ENCODE data around the gene FES.
"Not testable (repeated sequence)": the region's sequence is repeated elsewhere in the genome, so short reads cannot be mapped to it uniquely, and the experiment has no call there.

Gene FES

DNA sequence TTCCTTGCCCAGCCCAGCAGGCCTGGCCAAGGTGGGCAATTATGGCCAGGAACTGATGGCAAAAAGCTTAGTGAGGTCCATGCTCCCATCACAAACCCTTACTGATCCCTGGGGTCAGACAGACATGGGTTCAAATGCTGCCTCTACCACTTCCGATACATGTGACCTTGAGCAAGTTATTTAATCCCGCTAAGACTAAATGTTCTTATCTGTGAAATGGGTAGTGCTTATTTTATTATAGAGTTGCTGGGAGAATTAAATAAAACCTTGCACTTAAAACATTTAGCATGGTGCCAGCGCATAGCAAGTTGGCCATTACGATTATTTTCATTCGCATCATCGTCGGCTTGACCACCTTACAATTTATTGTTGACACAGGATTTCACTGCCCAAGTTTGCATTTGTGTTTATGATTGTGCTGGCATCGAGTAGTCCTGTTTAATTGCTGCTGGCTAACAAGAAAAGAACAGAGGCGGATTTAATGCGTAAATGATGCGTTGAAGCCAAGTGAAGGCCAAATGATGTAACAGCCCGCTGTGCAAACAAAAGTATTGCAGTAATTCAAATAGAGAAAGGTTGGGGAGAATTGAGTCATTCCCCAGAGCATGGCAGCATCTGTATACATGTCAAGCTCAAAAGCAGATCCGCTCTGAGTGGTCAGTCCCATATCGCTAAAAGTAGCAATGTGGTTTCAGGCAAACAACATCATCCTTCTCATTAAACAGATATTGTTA, 23.2 kb upstream of the FES start:
- DNase-seq (ENCODE audit: low read depth), result no peak

- no peak for DNase-seq (ENCODE audit: low read depth)
Observed at GRCh38 chr15:90862487-90862886, 21.8 kb upstream of the FES start.

DNA sequence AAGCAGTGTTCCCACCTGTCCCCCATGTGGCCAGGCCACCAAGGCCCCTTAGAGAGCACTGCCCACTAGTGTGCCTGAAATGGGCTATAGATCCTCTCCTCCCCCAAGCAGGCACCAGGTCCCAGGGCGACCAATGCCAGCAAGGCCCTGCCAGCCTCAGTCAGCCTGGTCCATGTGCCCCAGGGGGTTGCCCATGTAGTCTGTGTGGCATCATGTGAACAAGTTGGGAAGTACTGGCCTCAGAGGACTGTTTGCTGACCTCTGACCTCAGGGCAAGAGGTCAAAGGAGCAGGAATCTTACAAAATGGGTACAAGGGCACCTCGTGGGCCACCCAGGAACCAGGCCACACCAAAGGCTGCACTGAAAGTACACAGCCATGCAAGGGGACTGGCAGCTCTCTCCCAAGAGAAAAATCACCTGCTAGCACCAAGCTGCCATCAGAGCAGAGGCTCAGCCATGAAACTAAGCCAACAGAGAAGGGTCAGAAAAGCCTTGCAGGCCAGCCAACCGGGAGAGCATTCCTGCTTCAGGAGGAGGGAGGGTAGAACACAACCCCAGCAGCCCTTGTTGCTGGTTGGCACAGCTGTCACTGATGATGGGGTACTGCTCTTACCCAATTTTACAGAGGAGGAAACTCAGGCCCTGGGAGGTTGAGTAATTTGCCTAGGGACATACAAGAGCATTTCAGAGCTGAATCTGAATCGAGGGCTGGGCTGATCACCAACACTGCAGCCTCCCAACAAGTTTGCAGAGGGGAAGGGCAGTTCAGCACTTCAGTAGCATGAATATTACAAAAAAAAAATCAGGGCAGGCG, 21.1 kb upstream of the FES start:
- no peak for DNase-seq (ENCODE audit: low read depth)

GRCh38 chr15:90863987-90864386, 20.3 kb upstream of the FES start:
- no peak for DNase-seq (ENCODE audit: low read depth)

- no peak for DNase-seq (ENCODE audit: low read depth)
Observed at GRCh38 chr15:90864507-90864906, 19.8 kb upstream of the FES start.

GRCh38 chr15:90865702-90866101, 18.6 kb upstream of the FES start:
- DNase-seq (ENCODE audit: low read depth), result no peak

GRCh38 chr15:90866161-90866715, 18.1 kb upstream of the FES start:
- DNase-seq (ENCODE audit: low read depth), result no peak

DNA sequence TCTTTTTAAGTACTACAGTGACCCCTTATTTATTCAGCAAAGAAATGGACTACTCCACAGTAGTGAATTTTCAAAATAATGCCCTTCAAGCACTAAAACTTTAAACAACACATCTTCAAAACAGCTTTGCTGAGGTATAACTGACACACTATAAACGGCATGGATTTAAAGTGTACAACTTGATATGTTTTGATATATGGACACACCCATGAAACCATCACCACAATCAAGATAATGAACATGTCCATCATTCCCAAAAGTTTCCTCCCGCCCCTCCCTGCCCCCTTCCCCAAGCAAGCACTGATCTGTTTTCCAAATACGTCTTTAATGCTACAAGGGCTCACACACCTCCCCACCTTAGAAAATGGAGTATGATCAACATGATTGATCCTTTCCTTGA, 17.5 kb upstream of the FES start:
- no peak for DNase-seq (ENCODE audit: low read depth)

- DNase-seq (ENCODE audit: low read depth), result no peak
Observed at GRCh38 chr15:90868261-90868689, 16.0 kb upstream of the FES start, which contains the start of gene FURIN. TSS of gene FURIN (plus strand) at chr15:90868588. CDS start at chr15:90875741, 7,153 bp downstream.

GRCh38 chr15:90869140-90869541, 15.2 kb upstream of the FES start:
- DNase-seq (ENCODE audit: low read depth), result no peak

GRCh38 chr15:90869601-90870353, 14.5 kb upstream of the FES start:
- DNase-seq (ENCODE audit: low read depth), result peak; percentile 65

- no peak for DNase-seq (ENCODE audit: low read depth)
Observed at GRCh38 chr15:90870354-90871138, 13.8 kb upstream of the FES start.

DNA sequence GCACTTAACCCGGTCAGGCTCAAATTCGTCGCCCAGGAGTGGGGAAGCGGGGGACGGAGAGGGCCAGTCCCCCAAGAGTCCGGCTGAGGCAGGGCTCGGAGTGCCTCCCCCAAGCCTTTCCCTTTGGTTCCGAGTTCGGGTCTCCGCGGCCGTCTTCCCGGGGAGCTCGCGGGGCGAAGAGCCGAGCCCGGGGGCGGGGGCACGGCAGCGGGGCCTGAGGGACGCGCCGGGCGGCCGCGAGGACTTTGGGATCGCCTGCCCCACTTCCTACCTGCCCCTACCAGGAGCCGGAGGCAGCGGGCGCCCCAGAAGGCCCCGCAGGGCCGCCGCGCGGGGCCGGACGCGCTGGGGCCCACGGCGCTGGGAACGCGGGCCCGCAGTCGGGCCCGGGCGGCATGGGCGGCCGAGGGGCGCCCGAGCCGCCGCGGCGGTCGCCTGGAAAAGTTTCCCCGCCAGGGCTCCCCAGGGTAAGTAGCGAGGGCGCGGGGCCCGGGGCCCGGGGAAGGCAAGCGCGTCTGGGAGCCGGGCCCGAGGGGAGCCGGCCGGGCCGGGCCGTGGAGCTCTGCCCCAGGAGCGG, 13.1 kb upstream of the FES start:
- DNase-seq (ENCODE audit: low read depth), result no peak

DNA sequence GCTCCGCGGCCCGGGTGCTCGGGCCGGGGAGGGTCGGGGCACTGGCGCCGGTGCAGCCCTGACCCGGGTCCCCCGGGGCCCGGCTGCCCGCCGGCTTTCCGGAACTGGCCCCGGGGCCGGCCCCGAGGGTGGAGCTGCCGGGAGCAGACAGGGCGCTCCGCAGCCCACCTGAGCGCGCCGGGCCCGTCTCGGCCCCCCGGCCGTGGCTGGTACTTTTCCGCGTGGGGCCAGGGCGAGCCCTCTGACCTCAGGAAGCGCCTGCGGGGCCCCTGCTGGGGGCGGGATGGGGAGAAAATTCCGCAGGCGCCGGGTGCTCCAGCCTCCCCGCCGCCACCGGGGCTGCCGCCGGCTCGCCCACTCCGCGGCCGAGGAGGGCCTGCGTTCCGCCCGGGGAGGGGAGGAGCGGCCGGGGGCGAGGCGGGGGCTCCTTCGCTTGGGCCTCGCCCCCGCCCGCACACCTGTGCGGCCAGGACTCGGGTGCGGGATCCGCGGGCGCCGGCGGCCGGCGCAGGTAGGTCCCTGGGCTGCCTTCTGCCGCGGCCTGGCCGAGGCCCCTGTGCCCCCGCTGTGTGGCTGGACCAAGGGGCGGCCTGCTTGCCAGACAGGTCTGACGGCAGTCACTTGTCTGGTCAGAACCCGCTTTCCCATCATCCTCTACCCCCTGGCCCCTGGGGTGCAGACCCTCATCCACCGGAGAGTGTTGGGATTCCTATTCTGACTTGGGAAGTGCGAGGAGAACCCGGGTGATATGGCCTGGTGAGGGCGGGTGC, 12.4 kb upstream of the FES start:
- no peak for DNase-seq (ENCODE audit: low read depth)

DNA sequence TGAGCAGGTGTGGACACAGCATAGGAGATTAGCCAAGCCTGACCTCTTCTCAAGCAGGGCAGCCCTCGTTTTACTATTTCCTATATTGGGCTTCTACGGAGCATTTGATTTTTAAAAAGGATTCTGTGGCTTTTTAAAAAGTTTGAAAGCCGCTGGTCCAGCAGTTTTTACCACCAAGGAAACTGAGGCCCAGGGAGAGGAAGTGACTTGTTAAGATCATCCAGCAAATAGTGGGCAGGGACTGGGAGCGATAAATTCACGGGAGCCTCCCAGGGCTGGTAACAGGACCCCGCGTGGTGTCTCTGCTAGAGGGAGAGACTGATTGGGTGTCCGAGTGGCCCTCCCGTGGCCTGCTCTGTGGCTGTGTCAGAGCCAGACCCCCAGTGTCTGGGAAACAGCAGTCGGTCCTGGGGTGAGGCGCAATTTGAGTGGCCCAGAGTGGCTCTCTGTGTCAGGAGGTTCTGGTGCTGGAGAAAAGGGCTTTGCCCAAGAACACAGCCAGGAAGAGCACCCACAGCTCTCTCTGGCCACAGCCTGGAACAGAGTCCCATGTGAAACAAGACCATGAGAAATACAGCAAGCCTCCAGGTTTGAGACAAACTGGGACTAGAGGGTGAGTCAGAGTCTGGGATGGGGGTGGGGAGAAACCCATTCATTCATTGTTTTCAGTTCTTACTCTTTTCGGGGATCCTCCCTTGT, 11.7 kb upstream of the FES start:
- DNase-seq (ENCODE audit: low read depth), result no peak

DNA sequence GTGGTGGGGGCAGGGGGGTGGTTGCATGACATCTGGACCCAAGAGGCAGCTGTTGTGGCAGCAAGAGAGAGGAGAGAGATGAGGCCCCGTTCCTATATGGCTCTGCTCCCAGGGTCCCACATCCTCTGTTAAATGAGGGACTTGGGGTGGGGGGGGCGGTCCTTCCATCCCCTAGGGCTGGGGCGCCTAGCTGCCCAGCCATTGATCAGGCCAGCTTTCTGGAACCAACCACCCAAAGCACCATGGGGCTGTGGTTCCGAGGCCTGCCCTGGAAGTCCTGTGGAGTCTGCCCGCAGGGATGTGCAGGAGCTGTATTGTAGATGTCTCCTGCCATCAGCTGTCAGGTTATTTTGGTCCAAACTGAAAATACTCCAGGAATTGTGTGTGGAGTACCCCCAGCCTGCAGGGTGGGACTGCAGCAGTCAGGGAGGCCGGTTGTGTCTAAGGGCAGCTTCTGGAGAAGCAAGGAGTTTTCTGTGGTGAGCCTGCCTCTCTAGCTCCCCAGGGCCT, 10.8 kb upstream of the FES start:
- no peak for DNase-seq (ENCODE audit: low read depth)

GRCh38 chr15:90873998-90874605, 10.2 kb upstream of the FES start:
- DNase-seq (ENCODE audit: low read depth), result no peak

DNA sequence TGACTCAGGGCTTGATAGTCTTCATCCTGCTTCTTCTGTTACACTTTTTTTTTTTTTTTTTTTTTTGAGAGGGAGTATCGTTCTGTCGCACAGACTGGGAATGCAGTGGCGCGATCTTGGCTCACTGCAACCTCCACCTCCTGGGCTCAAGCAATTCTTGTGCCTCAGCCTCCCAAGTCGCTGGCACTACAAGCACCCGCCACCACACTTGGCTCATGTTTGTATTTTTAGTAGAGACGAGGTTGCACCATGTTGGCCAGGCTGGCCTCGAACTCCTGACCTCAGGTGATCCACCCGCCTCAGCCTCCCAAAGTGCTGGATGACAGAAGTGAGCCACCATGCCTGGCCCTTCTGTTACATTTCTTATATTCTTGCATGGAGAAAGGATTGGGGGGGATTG, 9.3 kb upstream of the FES start:
- not testable (repeated sequence) for DNase-seq (ENCODE audit: low read depth)

DNA sequence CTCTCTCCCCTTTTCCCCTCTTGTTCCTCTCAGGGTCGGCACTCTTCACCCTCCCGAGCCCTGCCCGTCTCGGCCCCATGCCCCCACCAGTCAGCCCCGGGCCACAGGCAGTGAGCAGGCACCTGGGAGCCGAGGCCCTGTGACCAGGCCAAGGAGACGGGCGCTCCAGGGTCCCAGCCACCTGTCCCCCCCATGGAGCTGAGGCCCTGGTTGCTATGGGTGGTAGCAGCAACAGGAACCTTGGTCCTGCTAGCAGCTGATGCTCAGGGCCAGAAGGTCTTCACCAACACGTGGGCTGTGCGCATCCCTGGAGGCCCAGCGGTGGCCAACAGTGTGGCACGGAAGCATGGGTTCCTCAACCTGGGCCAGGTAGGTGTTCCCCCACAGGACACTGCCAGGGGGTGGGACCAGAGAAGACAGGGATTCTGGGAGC, 8.7 kb upstream of the FES start:
- DNase-seq (ENCODE audit: low read depth), result no peak

Measured in stromal cell of bone marrow (primary cell).